GM18861 (cell line): Measurements from ENCODE around the gene CKAP5.

Experiments used
- ATAC-seq: cut with Tn5 transposase; IDR thresholded peaks from one replicate; pipeline ENCODE4 v1.9.1; 2021; ENCODE audit not compliant: unreplicated experiment

The CKAP5 gene

DNA sequence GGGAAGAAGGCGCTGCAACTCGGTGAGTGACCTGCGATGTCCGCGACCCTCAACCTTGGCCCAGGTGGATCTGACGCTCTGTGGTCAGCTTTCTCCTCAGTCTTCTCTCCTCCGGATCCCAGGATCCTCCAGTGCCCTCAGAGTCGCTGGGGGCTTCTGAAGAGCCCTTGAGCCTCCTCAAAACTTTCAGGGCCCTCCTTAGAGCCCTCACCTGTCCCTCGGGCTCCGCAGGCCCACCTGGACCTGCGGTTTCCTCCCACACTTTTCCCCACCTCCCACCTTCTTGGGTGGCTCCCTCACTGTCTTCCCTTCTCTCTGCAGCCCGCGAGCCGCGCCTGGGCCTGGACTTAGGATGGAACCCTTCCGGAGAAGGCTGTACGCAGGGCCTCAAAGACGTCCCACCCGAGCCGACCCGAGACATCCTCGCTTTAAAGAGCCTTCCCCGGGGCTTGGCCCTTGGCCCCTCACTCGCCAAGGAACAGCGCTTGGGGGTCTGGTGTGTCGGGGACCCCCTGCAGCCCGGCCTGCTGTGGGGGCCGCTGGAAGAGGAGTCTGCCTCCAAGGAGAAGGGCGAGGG is 144.9 kb downstream of the CKAP5 start:
- no peak for ATAC-seq

DNA sequence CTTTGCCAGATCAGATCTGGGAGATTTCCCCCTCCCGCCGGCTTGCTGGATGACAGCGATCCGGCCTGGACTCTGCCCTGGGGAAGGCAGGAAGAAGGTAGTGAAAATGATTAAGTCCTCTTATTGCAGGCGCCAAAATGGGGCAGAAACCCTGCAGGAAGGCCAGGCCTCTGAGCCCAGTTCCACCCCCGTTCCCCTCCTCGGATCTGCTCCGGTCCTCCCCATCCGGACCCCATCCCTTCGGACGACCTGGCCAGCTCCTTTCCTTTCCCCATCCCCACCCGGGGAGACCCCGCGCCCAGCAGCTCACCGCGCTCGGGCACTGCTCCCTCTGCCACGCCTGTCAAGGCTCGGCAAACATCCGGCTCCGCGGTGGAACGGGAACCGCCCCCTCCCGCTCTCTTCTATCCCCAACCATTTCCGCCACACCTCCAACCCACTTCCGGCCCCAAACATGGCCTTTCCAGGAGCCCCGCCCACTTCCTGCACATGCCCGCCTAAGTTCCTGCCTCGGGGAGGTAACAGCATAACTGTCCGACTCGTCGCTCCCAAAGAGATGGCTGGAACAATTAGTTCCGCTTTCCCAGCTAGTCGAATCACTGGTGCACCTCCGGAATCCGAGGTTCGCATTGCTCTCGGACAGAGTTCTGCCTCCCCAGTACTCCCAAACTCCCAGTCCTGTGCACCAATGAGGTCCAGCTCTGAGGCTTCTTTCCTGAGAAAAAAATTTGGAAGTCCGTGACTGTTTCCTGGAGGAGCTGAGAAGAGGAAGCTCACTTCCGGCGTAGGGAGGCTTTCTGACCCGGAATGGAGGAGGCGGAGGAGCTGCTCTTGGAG is 145.6 kb downstream of the CKAP5 start, which contains the start of the genes ARHGAP1 and ZNF408:
TSS of gene ARHGAP1 (minus strand) at position 379 of the 837 bp plus-strand sequence. CDS start 4,512 bp downstream, outside the sequence.
TSS of gene ZNF408 (plus strand) at position 791 of the 837 bp plus-strand sequence. CDS start at position 808, 17 bp downstream.
- peak; percentile 82 for ATAC-seq

DNA sequence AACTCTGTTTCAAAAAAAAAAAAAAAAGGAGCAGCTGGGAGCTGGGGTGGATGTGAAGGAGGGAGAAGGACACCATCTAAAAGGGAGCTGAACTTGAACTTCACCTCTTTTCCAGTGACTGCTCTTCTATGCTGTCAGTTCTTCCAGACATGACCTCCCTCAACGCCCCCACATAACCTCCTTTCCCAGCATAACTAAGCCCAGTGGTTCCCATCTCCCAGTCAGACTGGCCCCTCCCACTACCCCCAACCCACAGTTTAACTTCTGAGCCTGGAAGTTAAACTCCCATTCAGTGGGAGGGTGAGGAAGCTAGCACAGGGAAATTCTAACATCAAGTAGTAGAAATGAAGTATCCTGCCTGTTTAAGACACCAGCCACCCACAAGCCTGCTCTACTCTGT is 147.5 kb downstream of the CKAP5 start:
- no peak for ATAC-seq

DNA sequence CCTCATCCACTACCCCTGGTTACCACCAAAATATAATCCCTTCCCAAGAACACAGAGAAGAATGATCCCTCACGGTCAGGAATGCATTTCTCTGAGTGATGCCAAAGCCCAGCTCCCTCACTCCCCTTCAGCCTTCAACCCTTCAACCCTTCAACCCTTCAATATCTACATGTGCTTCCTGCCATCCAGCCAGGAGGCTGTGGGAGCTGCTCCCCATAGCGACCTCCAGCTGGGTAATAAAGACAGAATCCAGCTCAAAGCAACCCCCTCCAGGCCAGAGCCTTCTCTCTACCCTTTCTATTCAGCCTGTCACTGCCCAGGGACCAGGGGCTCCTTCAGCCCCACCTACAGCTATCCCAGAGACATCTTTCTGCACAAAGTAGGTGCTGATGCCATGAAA is 148.4 kb downstream of the CKAP5 start:
- no peak for ATAC-seq

DNA sequence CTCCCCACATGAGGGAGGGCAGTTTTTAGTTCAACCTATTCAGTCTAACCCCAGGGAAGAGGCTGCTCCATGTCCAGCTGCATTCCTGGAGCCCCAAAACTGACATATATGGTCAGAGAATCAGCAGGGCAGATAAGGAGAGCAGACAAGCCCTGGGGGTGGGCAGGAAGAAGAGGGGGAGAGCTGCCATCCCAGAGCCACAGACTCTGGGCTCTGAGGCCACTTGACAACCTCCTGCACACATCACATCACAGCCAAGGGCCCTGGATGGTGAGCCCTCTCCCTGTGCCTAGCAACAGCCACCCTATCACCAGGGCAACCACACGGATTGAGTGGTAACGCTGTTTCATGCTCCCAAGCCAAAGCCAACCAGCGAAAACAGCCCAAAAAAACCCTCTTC is 148.8 kb downstream of the CKAP5 start:
- no peak for ATAC-seq

DNA sequence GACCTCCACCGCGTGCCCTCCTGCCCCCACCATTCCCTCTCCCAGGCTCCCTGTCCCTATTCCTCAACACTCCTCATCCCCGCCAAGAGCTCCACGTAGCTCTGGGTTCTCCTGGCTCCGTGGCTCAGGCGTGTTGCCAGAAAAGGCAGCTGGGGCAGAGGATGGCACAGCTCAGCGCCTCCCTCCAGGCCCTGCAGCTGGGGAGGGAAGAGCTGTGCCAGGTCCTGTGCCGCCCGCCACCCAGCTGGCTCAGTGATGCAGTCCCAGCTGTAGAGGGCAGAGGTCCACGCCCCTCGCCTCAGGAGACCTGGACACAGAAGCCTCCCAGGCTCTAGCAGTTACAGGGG is 149.9 kb downstream of the CKAP5 start:
- ATAC-seq = no peak

DNA sequence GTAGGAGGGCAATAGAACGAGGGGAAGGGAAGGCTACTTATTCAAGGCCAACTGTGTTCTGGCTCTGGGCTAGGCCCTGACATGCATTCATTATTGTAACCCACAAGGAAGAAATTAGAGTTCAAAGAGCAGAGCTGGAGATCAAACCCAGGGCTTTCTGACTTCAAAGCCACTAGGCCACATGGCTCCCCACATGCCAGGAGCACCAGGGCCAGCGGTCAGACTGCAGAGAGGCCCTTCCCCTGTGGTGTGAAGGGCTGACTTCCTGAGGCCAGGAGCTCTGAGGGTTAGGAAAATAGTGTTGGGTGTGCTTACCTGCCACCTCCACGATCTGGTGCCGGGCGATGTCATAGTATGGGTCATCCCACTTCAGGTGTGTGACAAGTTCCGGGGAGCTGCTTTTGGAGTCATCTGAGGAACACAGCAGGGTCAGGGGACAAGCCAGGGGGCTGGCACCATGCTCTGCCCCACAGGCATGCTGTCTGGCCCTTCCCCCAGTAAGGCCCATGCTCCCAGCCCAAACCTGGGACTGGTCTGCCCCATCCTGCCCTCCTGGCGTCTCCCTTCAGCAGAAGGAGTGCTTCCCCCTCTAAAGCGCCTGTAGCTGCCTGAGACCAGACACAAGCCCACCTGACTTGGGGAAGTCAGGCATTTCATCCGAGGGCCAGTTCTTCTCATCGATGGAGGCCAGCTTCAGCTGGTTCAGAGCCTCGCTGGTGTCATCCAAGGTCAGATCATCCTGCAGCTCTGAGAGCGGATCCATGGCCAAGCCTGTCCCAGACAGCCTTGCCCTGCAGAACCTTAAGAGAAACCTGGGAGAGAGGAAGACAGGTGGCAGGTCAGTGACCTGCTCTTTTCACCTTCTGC is 150.5 kb downstream of the CKAP5 start:
- no peak for ATAC-seq

DNA sequence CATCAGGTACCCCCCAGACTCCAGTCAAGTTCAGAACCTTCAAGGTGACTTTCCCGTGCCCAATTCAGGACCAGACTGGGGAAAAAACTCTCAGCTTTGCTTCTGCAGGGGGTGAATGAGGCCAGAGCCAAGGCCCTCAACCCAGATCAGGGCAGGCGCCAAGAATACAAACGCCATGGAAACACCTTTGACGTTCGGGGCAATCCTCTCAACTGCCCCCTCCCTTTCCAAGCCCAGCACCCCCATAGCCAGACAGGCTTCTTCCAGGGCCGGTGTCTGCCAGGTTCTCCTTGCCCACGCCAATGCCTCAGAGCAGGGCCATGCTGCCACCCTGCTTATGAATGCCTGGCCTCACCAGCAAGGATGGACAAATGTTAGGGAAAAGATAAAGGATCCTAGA is 151.5 kb downstream of the CKAP5 start:
- no peak for ATAC-seq

DNA sequence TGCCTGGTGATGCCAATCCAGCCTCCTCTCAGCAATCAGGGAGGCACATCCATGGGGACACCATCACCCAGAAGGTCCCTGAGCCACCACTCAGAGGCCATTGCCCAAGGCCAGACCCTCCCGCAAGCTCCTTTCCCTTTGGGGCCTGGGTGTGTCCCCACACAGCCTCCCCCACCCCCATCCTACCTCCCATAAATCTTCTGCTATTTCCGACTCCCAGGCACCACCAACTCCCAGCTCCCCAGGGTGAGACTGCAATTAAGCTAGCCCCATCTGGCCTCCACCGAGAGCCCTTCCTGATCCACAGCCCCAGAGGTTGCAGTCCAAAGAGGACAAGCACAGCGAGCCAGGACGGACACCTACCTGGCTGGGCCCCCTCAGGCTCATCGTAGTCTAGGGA is 152.0 kb downstream of the CKAP5 start:
- ATAC-seq = no peak

DNA sequence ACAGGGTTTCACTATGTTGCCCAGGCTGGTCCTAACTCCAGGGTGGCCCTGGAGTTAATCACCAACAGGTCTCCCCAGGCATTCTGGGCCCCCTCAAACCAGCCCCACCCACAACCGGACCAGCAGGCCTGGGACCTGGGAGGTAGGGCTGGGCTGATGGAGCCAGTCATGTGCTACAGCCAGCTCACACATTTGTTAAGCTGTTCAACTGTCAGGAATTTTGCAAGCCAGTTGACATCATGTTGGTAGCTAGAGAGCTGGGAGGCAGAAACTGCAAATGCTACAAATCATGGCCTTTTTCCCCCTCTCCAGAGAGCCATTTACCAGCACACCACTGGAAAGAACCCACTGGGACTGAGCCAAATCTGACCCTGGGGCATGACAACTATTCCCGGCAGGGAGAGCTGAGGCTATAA is 152.5 kb downstream of the CKAP5 start:
- ATAC-seq = no peak
